Measurements from ENCODE around the gene NRP1.

NRP1 gene

DNA sequence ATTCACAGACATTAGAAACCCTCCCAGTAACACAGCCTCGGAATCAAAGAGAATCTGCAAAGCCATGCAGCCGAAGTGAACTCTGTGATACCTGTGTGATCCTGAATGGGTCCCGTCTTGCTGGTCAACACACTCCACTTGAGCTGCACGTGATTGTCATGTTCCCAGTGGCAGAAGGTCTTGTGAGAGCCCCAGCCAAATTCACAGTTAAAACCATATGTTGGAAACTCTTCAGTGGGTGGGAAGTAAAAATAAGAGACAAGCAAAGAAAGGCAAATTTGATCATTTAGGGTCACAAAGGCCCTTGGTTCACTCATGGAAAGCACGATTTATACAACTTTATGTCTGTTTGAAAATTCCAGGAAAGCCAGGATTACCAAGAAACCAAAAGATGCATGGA lies 142.3 kb downstream of the NRP1 start:
- DNase-seq (ENCODE audit: low read depth in 2 of 3, low spot score in 2 of 3), result no peak

DNA sequence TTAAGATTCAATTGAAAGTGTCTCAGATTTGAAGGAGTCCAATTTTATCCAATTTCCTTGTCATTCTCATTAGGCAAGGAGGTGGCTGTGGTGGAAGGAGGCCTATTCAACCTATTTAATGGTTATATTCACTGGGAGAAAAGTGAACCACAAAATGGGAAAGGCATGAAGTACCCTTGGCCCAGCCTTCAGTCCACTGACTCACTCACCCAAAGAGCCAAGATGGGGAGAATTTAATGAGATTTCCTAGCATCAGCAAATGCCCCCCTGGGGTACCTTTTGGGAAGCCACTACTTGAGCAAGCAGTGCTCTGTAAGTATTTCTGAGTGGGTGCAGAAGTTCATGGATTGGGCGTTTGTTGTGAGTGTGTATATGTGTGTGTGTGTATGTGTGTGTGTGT lies 144.1 kb downstream of the NRP1 start:
- DNase-seq (ENCODE audit: low read depth in 2 of 3, low spot score in 2 of 3), result no peak

DNA sequence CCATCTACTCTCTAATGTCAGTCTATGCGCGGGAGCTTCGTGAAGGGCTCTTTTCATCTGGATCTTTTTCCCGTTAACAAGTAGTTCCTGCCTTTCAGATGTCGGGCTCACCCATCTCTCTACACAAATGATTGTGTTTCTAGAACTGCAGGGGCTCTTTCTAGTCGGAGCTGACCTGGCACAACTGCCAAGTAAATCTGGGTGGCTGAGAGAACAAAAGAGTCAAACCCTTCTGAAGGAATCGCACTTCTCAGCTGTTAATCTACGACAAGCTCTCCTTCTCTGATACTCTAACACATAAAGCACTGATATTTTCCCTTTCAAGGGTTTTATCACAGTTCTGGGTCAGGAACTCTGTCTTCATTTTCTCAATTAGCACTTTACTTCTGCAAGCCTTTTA lies 144.7 kb downstream of the NRP1 start:
- no peak for DNase-seq (ENCODE audit: low read depth in 2 of 3, low spot score in 2 of 3)

DNA sequence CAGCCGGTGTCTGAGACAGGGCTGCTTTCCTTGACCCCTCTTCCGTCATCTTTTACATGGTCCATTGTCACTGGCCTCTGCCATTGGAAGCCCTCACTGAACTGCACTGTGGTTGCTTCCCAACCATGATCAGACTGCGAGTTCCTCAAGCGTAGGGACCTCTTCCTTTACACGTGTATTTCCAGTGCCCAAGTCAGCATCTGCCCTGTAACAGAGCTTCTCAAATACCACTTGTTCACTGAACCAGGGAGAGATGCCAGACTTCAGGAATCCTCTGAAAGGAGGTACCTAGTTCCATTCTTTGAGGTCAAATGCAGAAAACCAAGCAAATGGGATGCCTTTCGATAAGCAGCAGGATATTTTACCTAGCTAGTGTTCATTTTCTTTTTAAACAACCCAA lies 145.1 kb downstream of the NRP1 start:
- DNase-seq (ENCODE audit: low read depth in 2 of 3, low spot score in 2 of 3), result no peak

DNA sequence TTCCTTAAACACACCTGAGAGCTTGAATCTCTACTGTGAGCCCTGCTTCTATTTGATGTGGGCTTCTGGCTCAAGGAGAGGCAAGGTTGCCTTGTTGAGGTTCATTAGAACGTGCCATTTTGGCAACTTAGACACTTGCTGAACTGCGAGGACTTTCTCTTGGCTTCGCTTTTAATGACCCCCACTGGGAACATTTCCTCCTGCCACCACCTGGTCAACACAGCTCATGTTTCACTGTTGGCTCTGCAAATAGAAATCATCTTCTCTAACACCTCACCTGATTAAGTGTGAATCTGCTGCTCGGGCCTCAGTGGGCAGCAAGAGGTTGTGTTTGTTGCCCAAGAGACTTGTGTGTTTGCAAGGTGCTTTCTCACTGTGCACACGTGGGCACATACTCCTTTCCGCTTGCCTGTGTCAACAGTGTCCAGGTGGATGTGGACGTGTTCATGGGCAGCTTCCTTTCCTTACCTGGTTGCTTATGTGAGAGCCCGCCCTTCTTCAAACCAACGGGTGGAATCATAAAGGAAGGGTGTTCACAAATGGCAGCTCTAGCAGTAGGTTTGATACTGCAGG lies 147.0 kb downstream of the NRP1 start:
- DNase-seq (ENCODE audit: low read depth in 2 of 3, low spot score in 2 of 3), result no peak

DNA sequence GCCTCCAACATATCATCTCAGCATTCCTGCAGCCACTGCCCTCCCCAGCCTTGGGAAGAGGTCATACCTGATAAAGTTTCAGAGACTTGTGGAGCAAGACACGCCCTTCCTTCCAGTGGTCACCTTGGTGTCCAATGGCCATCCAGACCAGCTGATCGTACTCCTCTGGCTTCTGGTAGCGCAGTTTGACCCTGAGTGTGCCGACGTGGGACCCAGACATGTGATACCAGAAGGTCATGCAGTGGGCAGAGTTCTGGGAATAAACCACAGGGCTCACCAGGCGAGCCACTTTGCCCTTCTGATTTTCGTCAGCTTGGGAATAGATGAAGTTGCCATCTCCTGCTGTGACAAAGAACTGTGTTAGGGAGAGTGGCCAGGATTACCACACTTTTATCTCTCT lies 148.3 kb downstream of the NRP1 start:
- no peak for DNase-seq (ENCODE audit: low read depth in 2 of 3, low spot score in 2 of 3)

DNA sequence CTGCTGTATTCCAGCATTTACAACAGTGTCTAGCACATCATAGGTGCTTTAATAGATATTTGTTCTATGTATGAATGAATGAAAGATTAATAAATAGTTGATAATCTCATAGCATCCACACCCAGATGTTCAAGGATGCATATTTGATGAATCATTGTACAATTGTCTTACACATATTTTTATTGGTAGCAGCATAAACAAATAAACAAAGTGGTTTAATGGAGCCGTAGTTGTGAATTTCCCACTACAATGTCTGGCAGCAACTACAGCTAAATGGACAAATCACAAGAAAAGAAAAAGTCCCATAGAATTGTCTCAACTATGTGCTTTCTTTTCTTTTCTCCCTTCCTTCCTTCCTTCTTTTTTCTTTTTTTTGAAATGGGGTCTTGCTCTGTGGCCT lies 150.8 kb downstream of the NRP1 start:
- no peak for DNase-seq (ENCODE audit: low read depth in 2 of 3, low spot score in 2 of 3)

DNA sequence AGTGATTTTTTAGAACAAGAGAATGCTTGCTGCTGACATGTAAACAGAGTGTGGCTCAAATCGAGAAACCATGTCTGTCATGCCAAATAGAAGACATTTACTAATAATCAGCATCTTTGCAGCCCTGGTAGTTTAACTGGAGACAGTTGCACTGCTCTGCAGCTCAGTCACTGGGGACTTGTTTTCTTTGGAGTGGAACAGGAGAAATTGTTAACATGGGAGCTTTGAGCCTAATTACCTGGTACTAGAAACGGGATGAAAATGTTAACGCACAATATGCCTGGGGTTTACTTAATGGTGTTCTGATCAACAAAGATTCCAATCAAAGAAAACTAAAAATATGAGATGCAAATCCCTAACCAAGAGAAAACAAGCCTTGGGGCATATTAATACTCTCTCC lies 153.5 kb downstream of the NRP1 start:
- no peak for DNase-seq (ENCODE audit: low read depth in 2 of 3, low spot score in 2 of 3)

DNA sequence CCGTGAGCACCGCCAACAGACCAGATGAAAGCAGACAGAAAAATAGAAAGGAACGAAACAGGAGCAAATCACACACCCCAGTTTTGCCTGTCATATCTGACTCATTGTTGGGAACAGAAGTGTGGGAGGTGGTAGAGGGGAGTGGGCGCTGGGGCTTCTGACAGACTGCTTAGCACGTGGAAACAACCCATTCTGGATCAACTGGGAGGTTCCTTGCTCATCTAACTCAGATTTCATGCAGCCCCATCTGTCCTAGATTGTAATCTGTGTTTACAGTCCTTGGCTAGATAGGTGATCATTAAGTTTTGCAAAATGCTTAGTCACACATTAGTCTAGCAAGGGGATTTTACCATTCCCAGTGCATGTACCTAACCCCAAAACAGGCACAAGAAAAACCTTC lies 154.1 kb downstream of the NRP1 start:
- DNase-seq (ENCODE audit: low read depth in 2 of 3, low spot score in 2 of 3), result no peak

DNA sequence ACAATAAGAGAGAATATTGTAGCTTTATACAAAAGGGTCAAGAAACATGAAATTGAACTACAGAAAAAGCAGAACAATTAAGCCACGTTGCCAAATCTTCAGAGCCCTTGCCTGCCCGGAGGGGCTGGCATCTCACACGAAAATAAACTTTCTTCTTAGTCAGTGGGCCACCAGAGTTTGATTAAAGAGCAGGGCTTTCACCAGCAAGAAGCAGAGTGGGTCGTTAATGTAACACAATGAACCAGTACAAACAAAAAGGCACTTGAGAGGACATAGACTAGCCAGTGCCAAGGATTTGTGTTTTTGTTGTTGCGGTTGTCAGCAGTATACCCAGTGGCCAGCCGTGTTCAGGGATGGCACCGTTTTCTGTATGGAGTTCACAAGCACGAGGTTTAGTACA lies 155.4 kb downstream of the NRP1 start:
- DNase-seq (ENCODE audit: low read depth in 2 of 3, low spot score in 2 of 3), result no peak

DNA sequence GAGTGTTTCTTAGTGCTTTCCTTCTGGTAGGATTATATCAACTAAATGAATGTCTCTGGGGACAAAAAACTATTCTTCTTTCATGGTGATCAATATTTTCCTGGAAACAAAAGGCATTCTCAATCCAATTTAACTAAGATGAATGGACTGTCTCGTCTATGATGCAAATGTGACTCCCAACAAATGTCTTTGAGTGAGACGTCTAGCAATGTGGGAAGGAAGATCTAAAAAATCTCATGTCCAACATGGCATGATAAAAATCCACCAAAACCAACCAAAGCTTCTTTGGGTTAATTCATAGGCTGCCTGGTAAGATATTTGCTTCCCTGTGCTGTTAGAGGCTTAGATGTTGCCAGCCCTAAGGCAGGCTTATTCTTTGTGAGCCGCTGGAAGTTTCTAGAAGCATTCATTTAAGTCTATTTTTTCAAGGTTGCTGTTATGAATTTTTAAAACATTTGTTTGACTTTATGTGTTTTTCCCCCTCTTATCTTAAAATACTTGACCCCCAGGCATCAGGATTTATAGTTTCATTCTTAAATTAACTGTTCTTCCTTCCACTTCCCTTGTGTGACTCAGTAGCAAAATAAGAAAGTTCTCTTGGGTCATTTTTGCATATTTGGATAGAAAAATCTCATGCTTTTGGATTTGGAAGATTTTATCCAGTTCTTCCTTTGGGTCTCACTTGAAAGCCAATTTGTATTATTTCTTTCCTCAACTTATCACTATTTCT lies 156.3 kb downstream of the NRP1 start:
- no peak for DNase-seq (ENCODE audit: low read depth in 2 of 3, low spot score in 2 of 3)

DNA sequence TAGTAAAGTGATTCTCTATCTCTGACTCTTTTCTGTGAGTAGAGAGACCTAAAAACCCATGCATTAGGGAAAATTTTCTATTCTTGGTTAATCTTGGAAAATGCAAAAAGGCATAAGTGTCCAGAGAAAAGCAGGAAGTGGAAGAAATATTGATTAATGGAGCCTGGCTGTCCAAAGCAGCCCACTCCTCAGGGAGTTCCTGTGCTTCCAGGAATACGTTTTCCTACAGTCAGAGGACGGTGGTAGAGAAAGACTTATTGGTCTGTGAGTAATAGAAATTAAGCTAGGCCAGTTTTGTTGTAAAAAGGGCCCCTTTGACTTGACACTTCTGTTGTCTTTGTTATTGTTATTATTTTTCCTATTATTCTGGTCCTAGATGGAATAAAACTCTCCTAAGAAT lies 157.8 kb downstream of the NRP1 start:
- no peak for DNase-seq (ENCODE audit: low read depth in 2 of 3, low spot score in 2 of 3)

DNA sequence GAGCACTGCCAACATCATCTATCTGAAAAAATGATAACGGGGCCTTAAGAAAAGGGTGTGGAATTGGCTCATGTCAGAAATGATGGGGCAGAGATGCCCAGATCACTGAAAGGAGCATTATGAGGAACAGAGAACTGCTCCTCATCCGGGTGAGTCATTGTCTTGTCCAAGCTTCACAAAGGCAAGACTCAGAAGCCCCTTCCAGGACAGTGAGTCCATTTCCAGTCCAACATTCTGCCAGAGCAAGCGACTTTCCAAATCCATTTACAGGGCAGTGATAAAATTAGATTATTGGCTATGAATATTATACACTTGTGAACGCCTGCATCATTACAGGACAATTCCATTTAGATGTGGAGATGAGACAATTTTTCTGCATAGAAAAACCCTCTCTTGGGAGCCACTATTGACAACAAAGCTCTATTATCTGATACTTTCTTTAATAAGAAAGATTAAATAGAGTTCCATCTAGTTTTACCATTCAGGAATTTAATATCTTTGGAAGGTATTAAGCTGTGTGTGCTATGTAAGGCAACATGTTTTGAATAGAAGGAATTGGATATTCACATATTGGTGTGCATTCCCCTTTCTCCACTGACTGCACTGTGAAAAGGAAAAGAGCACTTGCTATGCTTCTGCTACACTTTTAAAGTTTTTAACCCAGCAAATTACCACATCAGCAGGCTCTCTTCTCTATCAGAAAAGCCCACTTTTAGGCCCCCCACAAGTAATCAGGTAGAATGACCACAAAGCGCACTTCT lies 159.6 kb downstream of the NRP1 start:
- DNase-seq (ENCODE audit: low read depth in 2 of 3, low spot score in 2 of 3), result no peak

DNA sequence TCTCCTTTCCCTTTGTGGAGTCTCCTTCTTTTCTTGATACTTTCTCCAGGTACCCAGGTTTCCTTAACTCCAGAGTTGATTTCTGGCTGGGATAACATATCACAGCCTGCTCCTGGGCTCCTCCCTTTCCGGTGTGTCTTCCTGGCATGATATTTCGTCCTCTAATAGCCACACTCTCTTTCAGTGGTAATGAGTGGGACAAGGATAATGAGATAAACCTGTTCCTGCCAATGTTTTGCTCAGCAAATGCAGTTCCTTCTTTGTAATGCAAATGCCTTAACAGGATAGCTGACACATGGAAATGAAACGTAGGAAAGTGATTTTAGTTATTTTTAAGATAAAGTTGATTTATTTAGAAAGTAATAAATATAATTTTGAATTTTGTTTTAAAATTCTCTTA lies 168.6 kb downstream of the NRP1 start:
- DNase-seq (ENCODE audit: low read depth in 2 of 3, low spot score in 2 of 3), result no peak

DNA sequence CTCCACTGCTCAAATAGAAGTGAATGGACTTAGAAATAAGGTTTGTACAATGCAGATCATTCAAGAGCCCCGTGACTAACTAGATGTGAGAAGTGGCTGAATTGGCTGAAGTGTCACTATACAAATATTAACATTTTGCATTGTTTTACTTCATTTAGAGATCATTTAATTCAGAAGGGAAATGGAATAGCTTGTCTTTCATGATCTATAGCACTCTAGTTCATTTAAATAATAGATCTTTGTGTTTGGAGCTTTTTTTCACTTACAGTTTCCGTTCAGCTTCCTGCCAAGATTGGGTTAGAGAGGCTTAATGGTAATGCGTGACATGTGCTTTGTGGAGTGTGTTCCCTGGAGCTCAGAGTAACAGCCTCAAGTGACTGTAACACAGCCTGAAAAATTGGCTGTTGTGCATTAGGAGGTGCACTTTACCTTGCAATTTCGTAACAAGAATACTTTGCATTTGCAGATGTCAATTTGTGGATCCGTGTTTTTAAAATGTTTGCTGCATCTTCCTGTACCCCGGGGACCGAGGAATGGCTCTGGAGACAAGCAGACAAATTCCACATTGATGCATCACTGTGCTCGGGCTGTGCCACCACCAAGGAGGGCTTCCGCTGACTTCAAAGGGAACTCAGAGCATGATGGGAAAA lies 170.3 kb downstream of the NRP1 start:
- no peak for DNase-seq (ENCODE audit: low read depth in 2 of 3, low spot score in 2 of 3)

DNA sequence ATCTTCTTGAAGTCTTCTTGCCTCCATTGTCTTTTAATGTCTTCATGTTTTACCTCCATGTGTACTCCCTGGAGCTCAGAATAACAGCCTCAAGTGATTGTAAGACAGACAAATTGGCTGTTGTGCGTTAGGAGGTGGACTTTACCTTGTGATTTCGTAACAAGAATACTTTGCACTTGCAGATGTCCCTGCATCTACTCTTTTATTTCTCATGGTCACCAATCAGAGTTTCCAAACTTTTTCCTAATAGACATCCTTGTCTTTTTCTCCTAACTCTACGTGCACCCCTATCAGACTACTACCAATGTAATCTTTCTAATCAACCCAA lies 172.3 kb downstream of the NRP1 start:
- no peak for DNase-seq (ENCODE audit: low read depth in 2 of 3, low spot score in 2 of 3)

DNA sequence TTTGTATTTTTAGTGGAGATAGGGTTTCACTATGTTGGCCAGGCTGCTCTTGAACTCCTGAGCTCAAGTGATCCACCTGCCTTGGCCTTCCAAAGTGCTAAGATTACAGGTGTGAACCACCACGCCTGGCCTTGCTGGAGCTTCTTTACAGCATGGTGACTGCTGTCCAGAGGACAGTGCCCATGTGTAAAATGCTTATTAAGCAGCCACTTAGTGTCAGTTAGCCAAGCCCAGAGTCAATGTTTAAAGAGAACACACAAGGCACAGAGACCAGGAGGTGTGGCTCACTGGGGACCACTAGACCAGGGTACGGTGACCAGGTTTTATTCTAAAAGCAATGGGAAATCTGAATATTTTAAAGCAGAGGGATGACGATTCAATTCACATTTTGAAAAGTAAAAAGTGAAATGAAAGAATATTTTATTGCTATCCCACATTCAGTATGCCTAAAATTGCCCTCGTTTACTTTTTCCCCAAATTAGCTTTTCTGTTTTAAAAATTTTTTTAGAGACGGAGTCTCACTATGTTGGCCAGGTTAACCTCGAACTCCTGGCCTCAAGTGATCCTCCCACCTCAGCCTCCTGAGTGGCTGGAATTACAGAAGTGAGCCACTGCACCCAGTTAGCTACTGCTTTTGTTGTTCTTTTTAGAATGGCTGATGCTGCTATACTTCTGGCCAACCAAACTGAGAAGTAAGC lies 172.8 kb downstream of the NRP1 start:
- no peak for DNase-seq (ENCODE audit: low read depth in 2 of 3, low spot score in 2 of 3)

DNA sequence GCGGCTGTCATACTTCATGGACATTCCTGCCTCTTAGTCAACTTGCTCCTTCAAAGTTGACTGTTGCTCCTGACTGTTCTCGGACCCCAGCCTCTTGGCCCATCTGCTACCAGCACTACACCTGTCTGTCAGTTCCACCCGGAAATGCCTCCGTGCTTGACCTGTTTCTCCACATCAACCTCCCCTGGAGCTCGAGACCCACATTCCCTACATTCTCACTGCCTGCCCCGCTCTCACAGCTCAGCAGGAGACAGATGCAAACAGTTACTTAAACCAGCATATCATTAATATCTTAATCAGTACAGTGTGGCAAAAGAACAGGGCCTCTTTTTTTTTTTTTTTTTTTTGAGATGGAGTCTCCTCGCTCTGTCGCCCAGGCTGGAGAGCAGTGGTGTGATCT lies 174.3 kb downstream of the NRP1 start:
- DNase-seq (ENCODE audit: low read depth in 2 of 3, low spot score in 2 of 3), result no peak

DNA sequence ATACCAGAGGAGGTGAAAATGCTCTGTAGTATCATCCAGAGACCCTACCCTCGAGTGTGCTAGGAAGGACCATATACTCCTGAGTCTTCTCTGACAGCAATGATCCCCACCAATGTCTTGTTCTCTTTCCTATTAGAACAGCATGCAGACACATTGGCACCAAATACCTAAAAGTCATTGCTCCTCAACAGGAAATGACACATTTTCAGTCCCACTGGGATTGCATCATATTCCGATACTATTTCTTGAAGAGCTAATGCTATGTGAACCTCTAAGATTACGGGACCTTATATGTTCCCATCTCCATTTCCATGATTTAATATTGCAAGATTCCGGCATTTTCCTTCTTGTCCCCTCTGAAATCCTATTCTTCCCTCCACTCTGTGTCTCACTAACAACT lies 177.4 kb downstream of the NRP1 start:
- DNase-seq (ENCODE audit: low read depth in 2 of 3, low spot score in 2 of 3), result no peak

DNA sequence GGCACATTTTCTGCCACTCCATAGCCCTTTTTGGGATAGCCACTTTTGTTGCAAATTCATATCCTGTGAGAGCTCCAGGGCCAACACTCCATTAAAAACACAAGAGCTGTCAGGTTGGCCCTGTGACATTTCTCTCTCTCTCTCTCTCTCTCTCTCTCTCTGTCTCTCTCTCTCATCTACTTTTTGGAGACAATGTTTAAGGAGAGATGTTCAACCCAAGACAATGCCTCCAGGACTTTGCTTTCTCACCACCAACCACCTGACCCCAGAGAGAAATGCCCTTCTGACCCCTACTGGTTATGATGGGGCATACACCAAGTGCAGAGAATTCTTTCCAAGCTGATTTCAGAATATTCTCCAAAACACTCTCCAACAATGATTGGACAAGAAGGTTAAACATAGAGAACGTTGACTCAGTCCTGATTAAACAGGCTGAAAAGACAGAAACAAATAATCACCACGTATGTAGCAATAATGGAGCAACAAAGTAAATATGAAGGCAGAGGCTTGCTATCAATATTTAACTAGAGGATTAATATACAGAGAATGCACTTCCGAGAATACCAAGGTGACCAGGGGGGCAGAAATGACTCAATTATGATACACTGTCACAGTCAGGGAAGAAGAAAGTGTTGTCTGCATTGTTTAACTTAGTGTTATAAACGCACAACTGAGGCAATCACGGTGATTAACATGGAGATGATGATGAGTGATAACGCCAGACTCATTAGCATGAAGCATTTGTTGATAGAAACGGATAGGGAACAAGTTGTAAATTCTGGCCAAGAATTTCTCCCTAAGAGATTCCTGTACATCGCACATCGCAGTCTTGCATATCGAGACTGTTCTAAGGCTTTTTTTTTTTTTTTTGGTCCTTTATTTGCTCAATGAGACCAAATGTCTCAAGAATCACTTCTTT lies 178.5 kb downstream of the NRP1 start:
- no peak for DNase-seq (ENCODE audit: low read depth in 2 of 3, low spot score in 2 of 3)

DNA sequence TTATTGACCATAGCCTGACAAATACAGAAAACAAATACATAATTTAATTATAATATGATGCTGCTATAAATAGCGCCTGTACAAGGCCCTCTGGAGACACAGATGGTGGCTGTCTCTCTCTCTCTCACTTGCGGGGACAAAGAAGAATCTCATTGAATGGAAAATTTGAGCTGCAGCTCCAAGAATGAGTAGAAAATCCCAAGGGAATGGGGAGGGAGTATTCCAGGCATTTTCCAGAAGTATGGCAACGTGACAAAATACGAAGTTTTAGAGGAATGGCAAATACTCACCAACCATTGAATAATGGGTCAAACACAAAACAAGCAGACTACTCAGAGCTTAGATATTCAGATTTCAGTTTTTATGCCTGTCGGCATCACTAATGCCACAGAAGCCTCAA lies 179.9 kb downstream of the NRP1 start:
- no peak for DNase-seq (ENCODE audit: low read depth in 2 of 3, low spot score in 2 of 3)
